GM21619 (cell line): ENCODE data around the gene PRR16.

Experiments
- ATAC-seq: cut with Tn5 transposase; IDR thresholded peaks from one replicate; pipeline ENCODE4 v1.9.1; 2021; ENCODE audit not compliant: unreplicated experiment

The PRR16 gene

DNA sequence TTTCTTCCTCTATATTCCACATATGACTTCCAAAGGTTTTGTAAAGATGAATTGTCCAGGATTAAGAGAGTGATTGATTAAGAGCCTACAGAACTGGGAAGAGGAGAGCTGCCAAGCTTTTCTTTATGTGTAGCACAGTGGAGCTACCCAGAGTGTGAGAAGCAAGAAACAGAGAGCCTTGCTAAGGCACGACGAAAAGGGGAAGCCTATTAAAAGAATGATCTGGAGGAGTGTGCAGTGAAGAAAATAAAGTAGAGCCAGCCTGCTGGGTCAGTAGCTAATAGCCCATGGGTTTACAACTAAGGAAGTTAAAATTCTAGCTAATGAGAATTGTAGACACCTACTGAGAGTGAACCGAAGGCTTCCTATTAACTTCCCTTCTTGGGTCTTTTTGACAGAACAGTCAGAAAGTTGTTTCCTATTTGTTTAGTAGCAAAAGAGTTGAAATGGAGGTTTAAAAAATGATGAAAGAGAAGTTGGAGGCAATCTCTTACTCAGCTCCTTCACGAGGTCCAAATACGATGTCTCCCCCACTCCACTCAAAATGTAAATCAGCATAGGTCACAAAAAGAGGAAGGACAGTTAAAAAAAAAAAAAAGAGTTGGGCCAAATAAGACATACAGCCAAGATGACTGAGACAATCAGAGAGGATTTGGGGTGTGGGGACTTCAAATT, 957 bp upstream of the PRR16 start:
- no peak for ATAC-seq

DNA sequence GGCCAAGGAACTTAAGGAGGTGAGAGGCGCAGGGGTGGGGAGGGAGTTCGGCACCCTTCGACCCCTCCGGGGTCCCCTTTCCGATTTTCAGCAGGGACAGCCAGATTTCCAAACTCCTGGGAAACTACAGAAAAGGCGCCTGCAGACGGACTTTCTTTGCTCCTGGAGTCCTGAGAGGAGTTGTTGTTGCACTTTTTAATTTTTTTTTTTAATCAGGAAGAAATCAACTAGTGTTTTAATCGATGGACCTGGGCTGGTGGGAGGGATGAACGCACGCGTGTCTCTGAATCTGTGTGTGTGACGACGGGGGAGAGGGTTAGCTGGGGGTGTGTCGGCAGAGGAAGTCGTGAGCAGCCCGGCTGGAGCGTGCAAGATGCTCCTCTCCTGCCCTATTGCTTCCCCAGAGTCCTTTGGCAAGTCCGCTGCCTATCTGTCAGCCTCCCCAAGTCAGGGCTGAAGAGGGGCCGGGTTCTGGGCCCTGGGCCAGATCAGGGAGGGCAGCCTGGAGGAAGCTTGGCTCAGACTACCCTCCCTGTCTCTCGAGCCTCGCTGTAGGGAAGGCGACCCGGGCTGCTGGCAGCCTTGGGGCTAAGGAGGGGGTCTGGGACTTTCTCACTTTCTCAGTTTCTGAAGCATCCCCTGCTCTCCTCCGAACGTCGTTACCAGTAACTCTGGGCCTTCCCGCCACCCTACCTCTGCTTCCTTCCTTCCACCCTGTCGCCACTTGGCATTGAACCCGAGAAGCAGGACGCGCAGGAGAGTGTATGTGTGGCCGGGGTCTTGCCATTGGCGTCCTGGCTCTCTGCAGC, 731 bp downstream of the PRR16 start:
- no peak for ATAC-seq

DNA sequence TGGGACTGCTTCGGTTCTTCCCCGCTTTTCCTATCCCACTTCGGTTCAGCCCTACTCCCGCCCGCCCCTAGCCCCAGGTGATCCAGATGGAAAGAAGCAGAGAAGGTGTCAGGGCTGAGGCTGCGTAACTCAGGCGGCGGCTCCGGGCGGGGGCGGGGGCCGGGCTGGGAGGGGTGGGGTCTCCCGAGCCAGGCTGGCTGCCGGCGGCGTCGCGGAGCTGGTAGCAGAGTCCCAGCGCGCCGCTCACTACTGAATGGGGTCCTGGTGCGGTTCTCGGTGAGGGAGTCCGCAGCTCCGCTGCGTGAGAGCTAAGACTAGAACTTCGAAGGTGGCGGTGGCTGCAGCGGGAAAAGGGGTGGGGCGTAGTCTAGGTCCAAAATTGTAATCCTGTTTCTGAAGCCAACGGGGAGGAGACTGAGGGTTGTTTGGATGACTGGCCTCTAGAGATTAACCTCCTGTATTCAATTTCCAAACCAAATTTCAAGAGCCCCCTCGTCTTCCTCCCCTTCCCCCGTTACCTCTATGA, 1.4 kb downstream of the PRR16 start:
- no peak for ATAC-seq

- ATAC-seq: no peak
These were observed 2.4 kb downstream of the PRR16 start for GRCh38 chr5:120466341-120467006.

DNA sequence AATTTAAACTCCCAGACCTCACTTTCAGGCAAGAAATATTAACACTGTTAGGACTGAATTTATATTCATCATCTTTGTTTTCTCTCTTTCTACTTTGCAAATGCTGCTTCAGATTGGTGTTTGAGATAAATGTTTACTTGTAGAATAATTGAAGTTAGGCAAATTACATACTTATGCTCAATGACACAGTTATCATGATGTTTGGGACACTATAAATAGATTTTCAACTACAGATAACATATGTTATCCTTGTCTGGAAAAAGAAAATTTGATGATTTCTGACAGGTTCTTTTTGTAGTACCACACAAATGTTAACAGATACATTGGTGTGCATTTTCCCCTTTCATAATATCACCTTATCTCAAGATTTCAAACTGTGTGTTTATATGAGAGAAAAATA, 7.9 kb downstream of the PRR16 start:
- no peak for ATAC-seq

DNA sequence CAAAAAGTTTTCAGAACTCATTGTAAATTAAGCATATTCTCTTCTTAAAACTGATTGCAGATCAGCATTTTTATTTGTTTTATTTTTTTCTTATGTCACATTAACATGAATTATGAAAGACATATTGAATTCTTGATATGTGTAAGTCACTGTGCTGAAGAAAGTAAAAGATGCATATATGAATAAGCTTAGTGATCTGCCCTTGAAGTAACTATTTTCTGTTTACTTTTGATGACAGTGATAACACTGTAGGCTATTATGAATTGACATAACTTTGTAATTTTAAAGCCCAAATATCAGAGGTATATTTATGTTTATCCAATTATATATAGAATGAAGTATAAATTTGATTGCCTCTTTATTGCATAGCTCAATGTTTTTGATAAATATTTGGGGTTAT, 8.8 kb downstream of the PRR16 start:
- ATAC-seq: no peak

GRCh38 chr5:120473332-120473731, 9.2 kb downstream of the PRR16 start:
- no peak for ATAC-seq

DNA sequence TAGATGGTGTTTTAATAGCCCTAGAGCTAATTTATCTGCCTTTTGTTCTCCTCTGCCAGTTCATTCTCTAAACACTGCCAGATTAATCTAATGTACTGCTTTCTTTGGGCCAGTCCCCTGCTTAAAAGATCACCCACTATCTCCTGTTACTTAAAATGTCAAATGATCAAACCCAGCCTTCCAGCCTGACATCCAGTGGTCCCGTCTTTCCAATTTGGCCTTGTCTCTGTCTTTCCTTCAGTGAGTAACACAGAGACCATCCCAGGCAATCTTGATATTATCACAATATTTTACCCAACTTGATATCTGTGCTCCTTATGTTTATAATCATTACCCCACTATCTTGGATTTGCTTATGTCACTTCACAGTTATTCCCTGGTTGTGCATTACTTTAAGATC, 12.0 kb downstream of the PRR16 start:
- ATAC-seq: no peak

GRCh38 chr5:120479066-120479465, 15.0 kb downstream of the PRR16 start:
- no peak for ATAC-seq

DNA sequence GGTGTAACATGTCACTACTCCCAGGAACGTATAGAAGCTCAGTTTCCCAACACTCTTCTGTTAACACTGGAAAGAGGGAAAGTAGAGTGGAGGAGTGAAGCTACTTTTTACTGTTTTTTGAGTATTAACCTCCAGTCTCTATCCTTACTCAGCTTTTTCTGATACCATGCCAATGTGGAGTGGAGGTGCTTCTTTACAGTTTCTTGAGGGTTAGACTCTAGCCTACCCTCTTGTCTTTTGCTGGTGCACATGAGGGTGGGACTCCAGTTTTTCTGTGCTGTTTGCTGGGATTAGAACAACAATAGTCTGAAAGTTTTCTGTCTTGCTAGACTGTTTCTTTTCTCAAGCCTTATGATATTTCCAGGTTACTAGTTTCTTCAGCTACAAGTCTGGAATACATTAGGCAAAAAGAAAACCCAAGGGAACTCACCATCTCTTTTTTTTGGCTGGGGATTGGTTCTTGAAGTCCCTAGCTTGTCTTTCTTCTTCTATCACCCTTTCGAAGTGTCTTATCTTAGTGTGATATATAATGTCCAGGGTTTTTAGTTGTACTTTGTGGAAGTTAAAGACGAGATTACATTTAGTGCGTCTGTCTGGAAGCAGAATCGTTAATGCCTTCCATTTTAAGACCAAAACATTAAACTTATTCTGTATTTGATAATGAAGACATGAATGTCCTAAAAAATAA, 35.9 kb downstream of the PRR16 start:
- ATAC-seq: no peak

GRCh38 chr5:120502531-120502930, 38.4 kb downstream of the PRR16 start:
- no peak for ATAC-seq

- no peak for ATAC-seq
These were observed 39.2 kb downstream of the PRR16 start for GRCh38 chr5:120503341-120503740.

GRCh38 chr5:120504057-120504456, 40.0 kb downstream of the PRR16 start:
- ATAC-seq: no peak

- no peak for ATAC-seq
These were observed 43.1 kb downstream of the PRR16 start for GRCh38 chr5:120507197-120507596.

DNA sequence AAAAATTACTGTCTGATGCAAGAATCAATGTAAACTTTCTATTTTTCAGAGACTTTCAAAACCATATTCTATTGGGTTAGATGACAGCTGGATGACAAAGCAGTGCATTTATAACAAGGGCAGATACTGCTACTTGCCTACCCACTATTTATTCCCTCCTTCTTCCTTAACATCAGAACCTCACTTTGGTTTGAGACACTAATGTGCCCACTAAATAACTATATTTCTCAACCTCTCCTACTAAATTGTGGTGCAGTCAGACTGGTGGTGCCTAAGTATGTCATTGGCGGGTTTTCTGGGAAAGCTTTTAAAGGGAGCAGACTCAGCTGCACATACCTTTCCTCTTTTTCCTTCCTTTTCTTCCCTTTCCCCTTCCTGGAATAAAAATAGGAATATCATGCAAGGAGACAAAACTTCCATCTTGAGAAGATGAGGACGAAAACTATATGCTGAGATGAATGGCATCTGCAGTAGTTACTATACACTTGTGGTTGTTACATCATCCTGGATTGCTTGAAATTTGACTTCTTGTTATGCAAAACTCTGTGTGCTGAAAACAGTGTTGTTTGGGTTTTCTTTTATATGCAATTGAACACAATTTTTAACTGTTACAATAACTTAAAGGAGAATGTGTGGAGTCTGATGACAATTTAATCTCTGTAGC, 43.8 kb downstream of the PRR16 start:
- no peak for ATAC-seq

GRCh38 chr5:120509053-120509452, 45.0 kb downstream of the PRR16 start:
- ATAC-seq: no peak

- ATAC-seq: no peak
These were observed 46.1 kb downstream of the PRR16 start for GRCh38 chr5:120510098-120510637.

DNA sequence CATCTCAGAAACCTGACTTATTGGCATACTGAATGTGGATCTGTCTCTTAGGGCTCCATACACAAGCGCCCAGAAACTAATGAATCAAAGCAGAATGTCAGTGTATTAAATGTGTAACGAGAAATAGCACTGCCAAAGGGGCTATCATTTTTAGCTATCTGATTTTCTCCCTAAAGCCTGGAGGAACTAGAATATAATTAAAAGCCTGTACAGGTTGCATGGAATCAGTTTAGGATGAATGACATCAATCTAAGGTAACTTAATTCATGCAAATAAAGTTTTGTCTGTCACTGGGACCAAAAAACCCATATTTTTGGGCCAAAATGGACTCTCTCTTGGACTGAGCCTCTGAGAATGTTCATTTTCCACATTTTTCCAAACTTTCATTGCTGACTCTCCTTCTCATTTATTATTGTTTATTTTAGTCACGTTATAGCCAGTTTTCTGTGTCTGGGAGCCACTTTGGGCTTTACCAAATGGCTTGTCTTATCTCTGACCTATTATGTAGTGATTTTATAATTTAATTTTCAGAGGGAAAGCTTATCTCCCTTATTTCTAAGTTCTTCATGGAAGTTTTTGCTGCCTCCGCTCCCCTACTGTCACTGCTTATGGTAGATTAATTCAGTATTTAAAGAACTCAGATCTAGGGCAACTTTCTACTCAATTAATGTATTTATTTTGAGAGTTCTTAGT, 47.0 kb downstream of the PRR16 start:
- no peak for ATAC-seq

- ATAC-seq: no peak
These were observed 48.0 kb downstream of the PRR16 start for GRCh38 chr5:120512068-120512467.
